AG09309 (cell line): ENCODE results near the gene FAM168A.

ENCODE experiments used
- DNase-seq: peaks from one replicate; pipeline ENCODE4 v3.0.0-alpha.2; 2010; ENCODE audit warnings: low read depth
- H3K4me3 ChIP-seq: 2 replicates; pipeline ENCODE4 v1.5.1; 2011; ENCODE audit warnings: mild to moderate bottlenecking, low read depth, low read length, moderate library complexity; ENCODE audit not compliant: control insufficient read depth
- CTCF ChIP-seq: IDR thresholded peaks from 2 replicates; pipeline ENCODE4 v1.5.1; 2011; ENCODE audit warnings: mild to moderate bottlenecking, low read depth, low read length, inconsistent platforms; ENCODE audit not compliant: insufficient read depth, control insufficient read depth; ENCODE audit errors: missing control alignments

The FAM168A gene

DNA sequence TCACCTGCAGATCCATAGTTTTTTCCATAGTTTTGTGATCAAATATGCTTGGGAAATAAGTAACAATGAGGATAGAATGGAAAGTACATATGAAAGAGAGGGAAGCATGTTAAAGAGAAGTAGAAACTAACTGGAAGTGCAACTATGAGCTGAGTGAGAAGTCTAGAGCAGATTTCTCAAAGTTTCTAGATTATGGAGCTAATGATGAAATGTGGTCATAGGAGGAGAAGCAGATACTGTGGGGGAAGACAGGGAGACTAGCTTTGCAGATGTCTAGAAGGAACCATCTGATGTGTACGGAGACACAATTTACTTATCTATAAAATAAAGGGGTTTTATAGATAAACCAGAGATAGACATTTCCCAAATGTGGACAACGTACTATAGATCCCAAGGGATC is 184.7 kb downstream of the FAM168A start:
- DNase-seq = no peak
- TF ChIP-seq CTCF = no peak
- H3K4me3 ChIP-seq = no peak overlapping the region

GRCh38 chr11:73412308-73412707 is 185.6 kb downstream of the FAM168A start:
- DNase-seq = no peak
- H3K4me3 ChIP-seq = no peak overlapping the region
- TF ChIP-seq CTCF = no peak

GRCh38 chr11:73411031-73411430 is 186.9 kb downstream of the FAM168A start:
- no peak overlapping the region for H3K4me3 ChIP-seq
- no peak for TF ChIP-seq CTCF
- DNase-seq = no peak

- no peak for TF ChIP-seq CTCF
- H3K4me3 ChIP-seq = no peak overlapping the region
- no peak for DNase-seq
Observed at GRCh38 chr11:73410627-73411026, 187.3 kb downstream of the FAM168A start.

- DNase-seq = no peak
Observed at GRCh38 chr11:73409431-73409830, 188.5 kb downstream of the FAM168A start.

GRCh38 chr11:73406619-73407018 is 191.3 kb downstream of the FAM168A start:
- no peak for TF ChIP-seq CTCF
- no peak for DNase-seq
- no peak overlapping the region for H3K4me3 ChIP-seq

More at GRCh38 chr11:73409431-73409830, 188.5 kb downstream of the FAM168A start:
- H3K4me3 ChIP-seq = no peak overlapping the region
- no peak for TF ChIP-seq CTCF

DNA sequence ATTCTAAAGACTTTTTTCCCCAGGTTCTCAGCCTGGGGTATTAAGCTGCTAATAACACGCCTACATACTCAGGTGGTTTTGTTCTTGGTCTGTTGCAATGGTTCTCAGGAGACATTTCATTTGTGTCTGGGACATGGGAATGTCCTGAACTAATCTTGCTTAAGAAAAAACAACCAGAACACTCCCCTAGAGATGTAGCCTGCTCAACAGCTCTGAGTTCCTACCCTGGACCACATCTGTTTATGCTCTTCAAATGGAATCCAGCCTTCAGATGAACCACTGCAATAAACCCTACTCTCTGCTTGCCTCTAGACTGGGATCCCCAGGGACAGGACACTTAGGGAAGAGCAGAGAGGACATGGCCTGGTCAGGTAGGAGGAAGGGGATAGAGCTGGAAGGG is 191.8 kb downstream of the FAM168A start:
- no peak for DNase-seq
- H3K4me3 ChIP-seq = no peak overlapping the region
- TF ChIP-seq CTCF = no peak
